ENCODE results near the gene MDM2. TPM values are rescaled to one million over a fixed set of nuclear protein-coding genes. Genes with fewer than 3 reads are reported as not detected.

MDM2 gene
- total and polyA plus RNA-seq, 2 of the 13 experiments (the other 11 are each of a cell fraction or from before 2014, with no cell fraction given) = 29.3 to 314 TPM

DNA sequence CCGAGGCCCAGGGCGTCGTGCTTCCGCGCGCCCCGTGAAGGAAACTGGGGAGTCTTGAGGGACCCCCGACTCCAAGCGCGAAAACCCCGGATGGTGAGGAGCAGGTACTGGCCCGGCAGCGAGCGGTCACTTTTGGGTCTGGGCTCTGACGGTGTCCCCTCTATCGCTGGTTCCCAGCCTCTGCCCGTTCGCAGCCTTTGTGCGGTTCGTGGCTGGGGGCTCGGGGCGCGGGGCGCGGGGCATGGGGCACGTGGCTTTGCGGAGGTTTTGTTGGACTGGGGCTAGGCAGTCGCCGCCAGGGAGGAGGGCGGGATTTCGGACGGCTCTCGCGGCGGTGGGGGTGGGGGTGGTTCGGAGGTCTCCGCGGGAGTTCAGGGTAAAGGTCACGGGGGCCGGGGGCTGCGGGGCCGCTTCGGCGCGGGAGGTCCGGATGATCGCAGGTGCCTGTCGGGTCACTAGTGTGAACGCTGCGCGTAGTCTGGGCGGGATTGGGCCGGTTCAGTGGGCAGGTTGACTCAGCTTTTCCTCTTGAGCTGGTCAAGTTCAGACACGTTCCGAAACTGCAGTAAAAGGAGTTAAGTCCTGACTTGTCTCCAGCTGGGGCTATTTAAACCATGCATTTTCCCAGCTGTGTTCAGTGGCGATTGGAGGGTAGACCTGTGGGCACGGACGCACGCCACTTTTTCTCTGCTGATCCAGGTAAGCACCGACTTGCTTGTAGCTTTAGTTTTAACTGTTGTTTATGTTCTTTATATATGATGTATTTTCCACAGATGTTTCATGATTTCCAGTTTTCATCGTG, 612 bp downstream of the MDM2 start (continued):
- TF ChIP-seq ZNF674 (CRISPR knock-in tag; IDR thresholded peaks at IDR 0.05; ENCODE audit: low read depth) = 0 out of 2 replicates have a peak, but pooled peaks have one; percentile 62
- TF ChIP-seq SSRP1 (CRISPR knock-in tag; IDR thresholded peaks at IDR 0.05) = peak; percentile 22; the same call in 1 of the 2 replicates
- peak; percentile 81; the same call in 1 of the 2 replicates for TF ChIP-seq ZNF580 (CRISPR knock-in tag; IDR thresholded peaks at IDR 0.05; ENCODE audit: borderline replicate concordance, low read depth)
- peak; percentile 70 for TF ChIP-seq SALL1 (CRISPR knock-in tag; IDR thresholded peaks at IDR 0.05)
- no peak for TF ChIP-seq SYNCRIP (IDR thresholded peaks at IDR 0.05; ENCODE audit: insufficient read depth, low read depth, low read length)
- no peak for TF ChIP-seq ZFP36L1 (CRISPR knock-in tag; IDR thresholded peaks at IDR 0.05)
- no peak for TF ChIP-seq ZMAT3 (CRISPR knock-in tag; conservative IDR thresholded peaks at IDR 0.05)
- TF ChIP-seq, protein P1, sequence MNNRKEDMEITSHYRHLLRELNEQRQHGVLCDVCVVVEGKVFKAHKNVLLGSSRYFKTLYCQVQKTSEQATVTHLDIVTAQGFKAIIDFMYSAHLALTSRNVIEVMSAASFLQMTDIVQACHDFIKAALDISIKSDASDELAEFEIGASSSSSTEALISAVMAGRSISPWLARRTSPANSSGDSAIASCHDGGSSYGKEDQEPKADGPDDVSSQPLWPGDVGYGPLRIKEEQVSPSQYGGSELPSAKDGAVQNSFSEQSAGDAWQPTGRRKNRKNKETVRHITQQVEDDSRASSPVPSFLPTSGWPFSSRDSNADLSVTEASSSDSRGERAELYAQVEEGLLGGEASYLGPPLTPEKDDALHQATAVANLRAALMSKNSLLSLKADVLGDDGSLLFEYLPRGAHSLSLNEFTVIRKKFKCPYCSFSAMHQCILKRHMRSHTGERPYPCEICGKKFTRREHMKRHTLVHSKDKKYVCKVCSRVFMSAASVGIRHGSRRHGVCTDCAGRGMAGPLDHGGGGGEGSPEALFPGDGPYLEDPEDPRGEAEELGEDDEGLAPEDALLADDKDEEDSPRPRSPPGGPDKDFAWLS (CRISPR knock-in tag; IDR thresholded peaks at IDR 0.05; ENCODE audit: borderline replicate concordance) = no peak
- no peak for TF ChIP-seq ZNF101 (CRISPR knock-in tag; IDR thresholded peaks at IDR 0.05; ENCODE audit: borderline replicate concordance, low read depth)
- TF ChIP-seq STAG1 (CRISPR knock-in tag; IDR thresholded peaks at IDR 0.05) = no peak; the same call in none of the 2 replicates
- 0 out of 2 replicates have a peak, but pooled peaks have one; percentile 9 for TF ChIP-seq ZBTB34 (CRISPR knock-in tag; IDR thresholded peaks at IDR 0.05)
- peak; percentile 14; the same call in 1 of the 2 replicates for TF ChIP-seq ESRRA (CRISPR knock-in tag; IDR thresholded peaks at IDR 0.05; ENCODE audit: low read depth)
- no peak for TF ChIP-seq ZNF235 (CRISPR knock-in tag; IDR thresholded peaks at IDR 0.05; ENCODE audit: borderline replicate concordance)
- no peak for TF ChIP-seq ZNF75D (CRISPR knock-in tag; IDR thresholded peaks at IDR 0.05; ENCODE audit: borderline replicate concordance)
- TF ChIP-seq, protein P2, sequence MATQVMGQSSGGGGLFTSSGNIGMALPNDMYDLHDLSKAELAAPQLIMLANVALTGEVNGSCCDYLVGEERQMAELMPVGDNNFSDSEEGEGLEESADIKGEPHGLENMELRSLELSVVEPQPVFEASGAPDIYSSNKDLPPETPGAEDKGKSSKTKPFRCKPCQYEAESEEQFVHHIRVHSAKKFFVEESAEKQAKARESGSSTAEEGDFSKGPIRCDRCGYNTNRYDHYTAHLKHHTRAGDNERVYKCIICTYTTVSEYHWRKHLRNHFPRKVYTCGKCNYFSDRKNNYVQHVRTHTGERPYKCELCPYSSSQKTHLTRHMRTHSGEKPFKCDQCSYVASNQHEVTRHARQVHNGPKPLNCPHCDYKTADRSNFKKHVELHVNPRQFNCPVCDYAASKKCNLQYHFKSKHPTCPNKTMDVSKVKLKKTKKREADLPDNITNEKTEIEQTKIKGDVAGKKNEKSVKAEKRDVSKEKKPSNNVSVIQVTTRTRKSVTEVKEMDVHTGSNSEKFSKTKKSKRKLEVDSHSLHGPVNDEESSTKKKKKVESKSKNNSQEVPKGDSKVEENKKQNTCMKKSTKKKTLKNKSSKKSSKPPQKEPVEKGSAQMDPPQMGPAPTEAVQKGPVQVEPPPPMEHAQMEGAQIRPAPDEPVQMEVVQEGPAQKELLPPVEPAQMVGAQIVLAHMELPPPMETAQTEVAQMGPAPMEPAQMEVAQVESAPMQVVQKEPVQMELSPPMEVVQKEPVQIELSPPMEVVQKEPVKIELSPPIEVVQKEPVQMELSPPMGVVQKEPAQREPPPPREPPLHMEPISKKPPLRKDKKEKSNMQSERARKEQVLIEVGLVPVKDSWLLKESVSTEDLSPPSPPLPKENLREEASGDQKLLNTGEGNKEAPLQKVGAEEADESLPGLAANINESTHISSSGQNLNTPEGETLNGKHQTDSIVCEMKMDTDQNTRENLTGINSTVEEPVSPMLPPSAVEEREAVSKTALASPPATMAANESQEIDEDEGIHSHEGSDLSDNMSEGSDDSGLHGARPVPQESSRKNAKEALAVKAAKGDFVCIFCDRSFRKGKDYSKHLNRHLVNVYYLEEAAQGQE (IDR thresholded peaks at IDR 0.05; ENCODE audit: borderline replicate concordance in 1 of 2, low read depth in 1 of 2, low read length in 2 of 2) = peak in 1 of 2 experiments; percentile 60; a peak in 1 of 4 replicates
- TF ChIP-seq, protein P3, sequence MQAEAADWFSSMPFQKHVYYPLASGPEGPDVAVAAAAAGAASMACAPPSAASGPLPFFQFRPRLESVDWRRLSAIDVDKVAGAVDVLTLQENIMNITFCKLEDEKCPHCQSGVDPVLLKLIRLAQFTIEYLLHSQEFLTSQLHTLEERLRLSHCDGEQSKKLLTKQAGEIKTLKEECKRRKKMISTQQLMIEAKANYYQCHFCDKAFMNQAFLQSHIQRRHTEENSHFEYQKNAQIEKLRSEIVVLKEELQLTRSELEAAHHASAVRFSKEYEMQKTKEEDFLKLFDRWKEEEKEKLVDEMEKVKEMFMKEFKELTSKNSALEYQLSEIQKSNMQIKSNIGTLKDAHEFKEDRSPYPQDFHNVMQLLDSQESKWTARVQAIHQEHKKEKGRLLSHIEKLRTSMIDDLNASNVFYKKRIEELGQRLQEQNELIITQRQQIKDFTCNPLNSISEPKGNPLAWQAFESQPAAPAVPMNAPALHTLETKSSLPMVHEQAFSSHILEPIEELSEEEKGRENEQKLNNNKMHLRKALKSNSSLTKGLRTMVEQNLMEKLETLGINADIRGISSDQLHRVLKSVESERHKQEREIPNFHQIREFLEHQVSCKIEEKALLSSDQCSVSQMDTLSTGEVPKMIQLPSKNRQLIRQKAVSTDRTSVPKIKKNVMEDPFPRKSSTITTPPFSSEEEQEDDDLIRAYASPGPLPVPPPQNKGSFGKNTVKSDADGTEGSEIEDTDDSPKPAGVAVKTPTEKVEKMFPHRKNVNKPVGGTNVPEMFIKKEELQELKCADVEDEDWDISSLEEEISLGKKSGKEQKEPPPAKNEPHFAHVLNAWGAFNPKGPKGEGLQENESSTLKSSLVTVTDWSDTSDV (CRISPR knock-in tag; IDR thresholded peaks at IDR 0.05) = no peak
- TF ChIP-seq ZNF264 (CRISPR knock-in tag; IDR thresholded peaks at IDR 0.05) = peak; percentile 70; the same call in 1 of the 2 replicates
- TF ChIP-seq NFE2 (CRISPR knock-in tag; IDR thresholded peaks at IDR 0.05) = no peak
- TF ChIP-seq BHLHE40 (IDR thresholded peaks at IDR 0.05; ENCODE audit: low read length) = no peak; the same call in 1 of the 2 replicates

Measured in HepG2 (cell line).